Activated effector memory CD4-positive, alpha-beta T cell treated with Interleukin-2 at 50 U/mL for 16 hours (primary cell): Measurements from ENCODE around the gene AK8.

ENCODE experiments used
- DNase-seq: peaks from one replicate; pipeline ENCODE4 v3.0.0-alpha.2; 2020

Gene AK8

DNA sequence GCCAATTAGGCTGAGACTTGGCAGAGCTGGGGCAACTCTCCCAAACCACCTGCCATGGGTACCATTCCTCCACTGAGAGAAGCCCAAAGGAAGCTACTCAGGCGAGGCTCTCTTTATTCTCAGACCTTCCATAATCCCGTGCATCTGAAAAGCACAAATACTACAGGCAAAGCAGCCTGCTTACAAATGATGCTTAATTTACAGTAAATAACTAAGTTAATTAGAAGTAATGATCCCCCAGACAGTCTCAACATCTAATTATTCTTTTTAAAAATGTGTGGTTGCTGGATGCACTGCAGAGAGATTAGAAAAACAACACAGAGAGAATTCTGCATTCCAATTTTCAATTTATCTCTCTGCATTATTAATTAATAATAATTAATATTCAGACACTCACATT is 53.1 kb downstream of the AK8 start:
- DNase-seq: no peak

DNA sequence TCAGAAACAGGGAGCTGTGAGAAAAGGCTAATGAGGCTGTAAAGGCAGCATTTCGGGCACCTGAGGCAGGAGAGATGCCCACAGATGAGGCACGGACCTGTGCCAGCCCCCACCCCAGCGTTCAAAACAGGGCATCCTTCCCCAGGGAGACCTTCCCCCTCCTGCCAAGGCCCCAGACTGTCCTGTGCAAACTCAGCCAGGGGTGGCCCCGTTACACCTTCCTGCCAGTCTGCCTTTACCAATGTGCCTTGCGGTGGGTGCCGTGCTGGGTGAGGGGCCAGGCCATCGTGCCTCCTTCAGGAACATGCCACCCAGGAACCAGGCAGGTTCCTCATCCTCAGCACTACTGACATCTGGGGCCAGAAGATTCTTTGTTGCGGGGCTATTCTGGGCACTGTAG is 53.9 kb downstream of the AK8 start:
- DNase-seq: no peak

DNA sequence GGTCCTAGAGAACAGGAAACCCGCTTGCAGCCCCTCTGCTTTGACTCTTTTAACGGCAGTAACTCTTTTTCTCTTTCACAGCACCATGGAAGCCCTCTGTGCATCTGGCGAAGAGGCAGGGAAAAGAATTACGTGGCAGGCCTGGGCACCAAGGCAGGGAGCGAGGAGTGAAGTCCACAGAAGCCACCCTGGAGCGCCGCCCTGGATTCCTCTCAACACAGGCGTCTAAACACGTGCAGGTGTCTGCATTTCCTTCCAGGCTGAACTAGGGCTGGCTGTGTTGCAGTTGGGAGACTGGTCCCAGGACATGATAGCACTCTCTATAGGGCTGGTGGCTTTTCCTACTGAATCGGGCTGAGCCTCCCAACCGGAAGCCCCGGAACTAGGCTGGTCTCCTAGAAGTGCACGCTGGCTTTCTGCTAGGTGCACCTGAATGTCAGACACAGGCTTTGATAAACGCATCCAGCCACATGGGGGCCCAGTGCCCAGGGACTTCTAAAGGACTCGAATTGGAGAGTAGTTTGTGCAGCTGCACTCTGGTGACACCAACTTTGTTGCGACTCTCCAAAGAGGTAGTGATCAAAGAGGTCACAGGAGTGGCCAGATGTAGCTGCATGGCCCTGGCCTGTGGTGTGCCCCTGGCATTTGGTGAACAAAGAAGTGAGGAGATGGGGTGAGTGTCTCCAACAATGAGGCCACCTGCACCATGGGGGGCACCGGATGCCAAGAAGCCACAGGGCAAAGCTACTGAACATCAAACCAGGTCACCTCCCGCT is 54.5 kb downstream of the AK8 start:
- DNase-seq: no peak

DNA sequence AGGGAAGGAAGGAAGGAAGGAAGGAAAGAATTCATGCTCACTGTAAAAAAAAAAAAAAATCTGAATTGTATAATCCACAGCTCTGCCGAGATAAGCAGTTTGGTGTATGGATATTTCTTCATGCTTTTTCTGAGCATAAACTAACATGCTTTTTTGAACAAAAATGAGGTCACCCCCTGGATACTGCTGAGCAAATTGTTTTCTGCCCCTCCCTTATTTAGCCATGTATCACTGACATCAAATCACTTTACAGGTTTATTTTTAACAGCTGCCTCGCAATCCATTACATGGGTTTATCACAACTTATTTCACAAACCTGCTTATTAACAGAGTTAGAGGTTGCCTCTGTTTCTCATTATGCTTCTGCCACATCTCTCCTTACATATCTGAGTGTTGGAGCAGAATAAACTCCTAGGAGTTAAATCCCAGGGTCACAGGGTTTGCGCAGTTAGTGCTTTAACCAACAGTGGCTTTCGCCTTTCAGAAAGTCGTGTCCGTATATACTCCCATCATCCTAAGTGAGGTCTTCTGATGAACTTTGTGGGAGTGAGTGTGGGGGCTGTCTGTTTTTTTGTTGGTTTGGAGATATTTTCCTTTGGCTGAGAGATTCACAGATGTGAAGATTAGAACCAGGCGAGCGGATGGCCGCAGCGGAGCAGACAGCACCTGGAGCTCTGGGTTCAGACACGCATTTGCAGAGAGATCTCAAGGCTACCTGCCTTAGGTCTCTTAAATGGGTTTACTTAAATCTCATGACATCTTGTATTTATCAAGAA is 57.7 kb downstream of the AK8 start:
- no peak for DNase-seq

DNA sequence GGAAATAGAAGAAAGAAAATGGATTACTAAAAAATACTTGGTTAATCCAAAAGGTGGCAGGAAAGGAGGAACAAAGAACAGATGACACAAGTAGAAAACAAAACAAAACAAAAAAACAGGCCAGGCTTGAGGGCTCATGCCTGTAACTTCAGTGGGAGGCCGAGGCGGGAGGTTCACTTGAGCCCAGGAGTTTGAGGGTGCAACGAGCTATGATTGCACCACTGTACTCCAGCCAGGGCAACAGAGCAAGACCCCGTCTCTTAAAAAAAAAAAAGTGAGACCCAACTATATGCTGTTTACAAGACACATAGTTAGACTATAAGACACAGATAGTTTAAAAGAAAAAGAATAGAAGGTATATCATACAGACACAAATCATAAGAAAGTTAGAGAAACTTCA is 59.5 kb downstream of the AK8 start:
- DNase-seq: no peak

DNA sequence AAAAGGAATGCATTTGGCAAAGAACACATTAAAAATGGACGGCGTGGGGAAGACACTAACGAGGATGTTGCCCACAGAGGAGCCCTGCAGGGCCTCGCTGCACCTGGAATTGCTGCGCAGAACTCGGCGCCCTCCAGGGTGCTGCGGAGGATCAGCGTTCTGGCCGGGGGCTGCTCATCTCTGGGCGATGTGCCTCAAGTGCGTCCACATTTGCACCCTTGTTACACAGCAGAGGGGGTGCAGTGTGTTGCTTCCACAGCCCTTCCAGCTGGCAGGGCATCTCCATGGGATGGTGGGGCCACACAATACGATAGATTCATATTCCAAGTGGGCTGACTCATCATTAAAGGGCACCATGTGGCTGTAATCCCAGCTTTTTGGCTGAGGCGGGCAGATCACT is 63.1 kb downstream of the AK8 start:
- DNase-seq: no peak

DNA sequence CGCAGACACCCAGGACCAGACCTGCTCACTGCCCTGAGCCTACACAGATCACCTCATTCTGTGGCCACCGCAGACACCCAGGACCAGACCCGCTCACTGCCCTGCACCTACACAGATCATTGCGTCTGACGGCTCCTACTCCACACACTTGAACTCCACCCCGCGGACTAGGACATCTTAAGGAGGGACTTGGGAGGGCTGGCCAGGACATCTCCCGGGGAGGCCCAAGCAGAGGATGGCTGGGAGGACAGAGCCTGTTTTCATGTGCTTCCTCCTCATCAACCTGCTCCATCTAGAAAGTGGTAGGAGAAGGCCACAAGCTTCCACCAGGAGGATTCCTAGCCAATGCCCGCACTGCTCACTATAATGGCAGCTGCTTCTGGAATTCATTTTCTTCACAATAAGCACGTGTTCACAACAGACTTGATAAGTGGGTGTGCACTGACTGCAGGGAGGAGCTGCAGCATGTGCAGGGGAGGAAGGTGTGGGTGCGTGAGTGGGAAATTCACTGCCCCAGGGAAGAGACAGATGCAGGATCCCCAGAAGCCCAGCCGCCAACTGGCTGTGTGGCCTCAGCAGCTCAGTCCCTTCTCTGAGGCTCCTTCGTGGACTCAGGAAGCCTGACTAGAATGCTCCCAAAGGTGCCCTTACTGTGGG is 64.8 kb downstream of the AK8 start:
- DNase-seq: no peak

DNA sequence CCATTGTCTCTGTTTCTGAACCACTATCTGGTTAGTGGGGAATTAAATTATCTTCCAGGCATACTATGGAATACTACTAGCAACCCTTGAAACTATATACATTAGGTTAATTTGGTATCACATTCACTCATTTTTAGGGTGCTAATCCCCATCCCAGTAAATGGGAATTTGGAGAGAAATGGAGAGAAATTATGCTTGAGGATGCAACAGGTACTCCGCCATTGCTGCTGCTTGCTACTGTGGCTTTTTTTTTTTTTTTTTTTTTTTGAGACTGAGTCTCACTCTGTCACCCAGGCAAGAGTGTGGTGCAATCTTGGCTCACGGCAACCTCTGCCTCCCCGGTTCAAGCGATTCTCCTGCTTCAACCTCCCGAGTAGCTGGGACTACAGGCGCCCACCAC is 66.1 kb downstream of the AK8 start:
- no peak for DNase-seq

DNA sequence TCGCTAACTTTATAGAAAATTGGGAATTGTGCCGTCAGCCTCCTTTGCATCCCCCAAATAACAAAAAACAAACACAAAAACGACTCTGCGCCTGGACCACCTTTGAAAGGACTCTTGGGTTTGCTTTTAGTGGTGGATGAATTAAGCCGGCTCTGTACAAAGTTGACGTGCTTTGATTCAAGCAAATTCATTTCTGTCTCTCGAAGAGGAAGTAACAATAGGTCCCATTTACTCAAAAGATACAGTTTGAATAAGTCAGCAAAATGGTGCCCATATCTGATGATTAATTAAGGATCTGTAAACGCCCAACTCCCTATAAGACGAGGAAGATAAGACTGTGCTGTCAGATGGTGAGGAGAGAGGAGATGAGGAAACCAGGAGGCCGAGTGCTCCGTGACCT is 67.8 kb downstream of the AK8 start:
- no peak for DNase-seq

DNA sequence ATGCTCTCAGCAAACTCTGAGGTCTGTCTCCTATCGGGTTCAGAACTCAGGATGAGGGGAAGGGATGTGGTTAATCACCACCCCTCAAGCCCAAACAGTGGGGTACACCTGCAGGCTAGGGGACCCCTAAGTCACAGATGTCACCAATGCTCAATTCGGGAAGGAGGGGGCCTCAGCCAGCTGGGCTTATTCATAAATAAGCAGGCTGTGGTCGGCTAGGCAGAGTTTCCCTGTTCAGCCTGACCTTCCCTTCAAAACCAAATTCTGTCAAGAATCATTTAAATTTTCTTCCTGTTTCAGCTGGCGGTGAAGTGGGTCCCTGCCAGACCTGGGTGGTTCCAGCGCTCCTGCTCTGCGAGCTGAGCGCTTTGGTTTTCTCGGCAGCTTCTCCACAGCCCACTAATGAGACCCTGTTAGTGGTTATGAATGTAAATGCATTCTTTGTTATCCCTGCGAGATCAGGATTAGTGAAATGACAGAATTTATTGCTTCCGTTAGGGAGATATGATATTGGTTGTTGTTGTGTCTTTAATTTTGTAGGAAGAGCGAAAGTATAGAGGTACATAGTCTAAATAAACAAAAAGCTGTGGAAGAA is 68.3 kb downstream of the AK8 start:
- no peak for DNase-seq

DNA sequence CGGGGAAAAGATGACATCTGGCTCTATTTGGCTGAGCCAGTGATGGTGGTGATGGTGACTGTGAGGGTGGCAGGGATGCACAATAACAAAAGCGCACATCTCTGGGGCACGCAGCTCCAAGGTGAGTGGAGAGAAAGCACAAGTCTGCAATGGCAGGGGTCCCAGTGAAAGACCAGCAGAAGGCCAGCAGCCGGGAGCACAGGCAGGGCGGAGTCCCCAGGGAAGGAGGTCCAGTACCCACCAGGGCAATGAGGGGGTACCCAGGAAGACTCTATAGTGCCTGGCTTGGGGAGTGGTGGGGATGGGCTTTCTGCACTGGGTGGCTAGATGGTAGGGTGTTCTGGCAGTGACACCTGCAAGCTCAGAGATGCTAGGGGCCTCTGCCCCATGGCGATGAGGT is 69.4 kb downstream of the AK8 start:
- DNase-seq: no peak

DNA sequence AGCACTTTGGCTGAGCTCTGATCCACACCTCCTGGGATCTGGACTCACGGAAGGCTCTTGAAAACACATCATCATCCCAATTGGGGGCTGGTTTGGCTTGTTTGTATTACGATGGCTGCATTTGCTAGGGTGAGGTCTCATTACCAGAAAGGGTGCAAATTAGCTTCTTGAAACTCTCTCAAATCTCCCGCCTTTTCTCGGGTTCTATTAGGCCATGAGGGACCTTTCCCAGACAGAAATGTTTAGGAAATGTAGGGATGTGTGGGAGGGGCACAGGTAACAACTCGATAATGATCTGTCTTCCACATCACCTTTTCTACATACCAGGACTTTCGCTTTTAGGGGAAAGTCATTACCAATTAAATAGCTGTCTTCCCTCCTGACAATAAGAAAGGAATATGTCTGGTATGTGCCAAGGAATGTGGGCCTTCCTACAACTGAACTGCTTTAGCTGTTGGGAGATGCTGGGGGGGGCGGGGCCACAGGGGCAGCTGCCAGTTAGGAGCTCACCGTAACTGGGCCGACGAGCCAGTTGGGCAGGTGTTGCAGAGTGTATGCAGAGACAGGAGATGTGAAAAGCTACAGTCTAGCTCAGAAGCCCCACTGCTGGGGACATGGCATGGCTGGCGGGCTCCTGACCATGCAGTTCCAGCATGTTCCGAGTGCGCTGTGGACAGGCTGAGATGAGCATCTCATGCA is 71.2 kb downstream of the AK8 start:
- DNase-seq: no peak

DNA sequence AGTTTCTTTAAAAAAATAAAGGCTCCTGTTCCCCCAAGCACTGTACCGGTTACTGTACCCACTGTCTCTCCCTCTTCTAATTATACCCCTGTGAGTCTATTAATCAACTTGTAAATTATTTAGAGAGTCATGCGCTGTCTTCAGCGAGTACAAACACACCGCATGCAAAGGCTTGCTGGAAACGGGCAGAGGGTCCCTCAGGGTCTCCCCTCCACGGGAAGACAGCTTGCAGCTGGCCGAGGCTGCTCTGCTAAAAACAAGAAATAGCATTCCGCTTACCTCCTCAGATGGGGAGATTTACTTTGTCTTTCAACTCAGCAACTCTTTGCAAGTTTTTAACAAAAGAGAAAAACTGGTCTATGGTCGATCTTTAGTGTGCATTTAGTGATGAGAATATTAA is 71.8 kb downstream of the AK8 start:
- DNase-seq: no peak

DNA sequence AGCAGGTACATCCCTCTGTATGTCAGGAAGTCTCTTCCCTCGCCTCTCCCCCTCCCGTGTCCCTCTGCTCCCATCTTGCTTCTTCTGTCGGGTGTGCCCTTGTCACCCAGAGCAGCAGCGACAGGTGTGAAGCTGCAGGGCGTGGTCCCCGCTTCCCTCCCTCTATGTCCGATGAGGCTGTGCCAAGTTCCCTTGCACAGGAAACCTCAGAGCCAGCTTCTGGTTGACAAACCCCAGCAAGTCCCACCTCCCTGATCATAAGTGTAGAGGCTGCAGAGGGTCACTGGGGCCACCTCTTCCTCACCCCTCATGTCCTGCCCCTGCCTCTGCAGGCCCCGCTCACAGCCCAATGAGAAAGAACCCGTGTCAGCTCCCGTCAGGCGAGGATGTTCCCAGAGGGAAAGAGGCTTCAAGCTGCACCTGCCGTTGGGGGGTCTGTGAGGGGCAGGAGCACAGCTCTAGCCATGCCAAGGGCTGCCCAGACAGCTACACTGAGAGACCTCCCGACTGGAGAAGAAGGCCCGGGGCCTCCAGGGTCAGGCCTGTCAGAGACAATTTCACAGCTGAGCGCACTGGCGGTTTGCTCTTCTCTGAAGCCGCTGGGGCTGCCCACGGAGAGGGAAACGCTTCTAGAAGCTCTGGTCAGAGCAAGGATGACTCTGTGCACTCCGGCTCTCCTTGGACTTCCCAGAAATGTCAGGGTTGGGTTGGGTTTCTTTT is 73.3 kb downstream of the AK8 start:
- DNase-seq: no peak

DNA sequence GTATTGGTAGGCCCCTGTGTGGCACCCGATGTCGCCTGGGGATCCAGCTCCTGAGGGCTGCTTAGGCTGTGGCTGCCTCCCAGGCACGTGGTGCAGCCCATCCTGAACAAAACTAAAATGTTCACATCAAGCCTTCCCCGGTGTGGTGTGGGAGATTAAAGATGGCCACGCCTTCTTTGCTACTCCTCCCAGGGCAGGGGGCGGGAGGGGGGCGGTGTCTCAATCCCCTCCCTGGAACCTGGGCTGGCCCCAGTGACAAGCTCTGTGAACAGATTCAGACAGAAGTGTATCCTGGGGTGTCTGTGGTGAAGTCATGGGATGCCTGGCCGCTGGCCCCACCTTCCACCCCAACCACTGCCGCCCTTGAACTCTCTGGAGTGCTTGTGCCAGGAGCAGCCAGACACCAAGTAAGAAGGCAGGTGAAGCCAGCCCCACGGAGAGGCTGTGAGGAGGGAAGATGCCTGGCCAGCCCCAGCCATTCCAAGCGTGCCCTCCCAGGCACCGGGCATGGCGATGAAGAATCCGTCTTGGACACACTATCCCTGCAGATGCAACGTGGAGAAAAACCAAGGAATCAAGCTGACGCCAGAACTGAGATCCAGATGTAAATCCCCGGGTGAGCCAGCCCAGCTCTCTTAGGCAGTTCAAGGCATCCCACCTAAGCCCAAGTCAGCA is 75.8 kb downstream of the AK8 start:
- DNase-seq: no peak

DNA sequence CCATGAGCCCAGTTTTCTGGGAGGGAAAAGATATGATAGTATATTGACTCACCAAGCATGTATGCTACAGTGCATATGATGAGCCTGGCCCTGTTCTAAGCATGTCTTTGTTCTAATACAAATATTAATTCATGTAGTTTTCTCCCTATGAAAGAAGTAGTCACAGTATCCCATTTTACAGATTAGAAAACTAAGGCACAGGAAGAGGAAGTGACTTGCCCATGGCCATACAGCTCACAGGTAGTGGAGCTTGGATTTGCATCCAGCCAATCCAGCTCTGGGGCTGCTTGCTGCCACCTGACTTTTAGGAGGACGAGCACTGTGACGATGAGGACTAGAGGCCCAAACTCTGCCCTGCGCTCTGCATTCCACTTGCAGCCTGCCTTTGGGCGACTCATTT is 76.4 kb downstream of the AK8 start:
- no peak for DNase-seq

DNA sequence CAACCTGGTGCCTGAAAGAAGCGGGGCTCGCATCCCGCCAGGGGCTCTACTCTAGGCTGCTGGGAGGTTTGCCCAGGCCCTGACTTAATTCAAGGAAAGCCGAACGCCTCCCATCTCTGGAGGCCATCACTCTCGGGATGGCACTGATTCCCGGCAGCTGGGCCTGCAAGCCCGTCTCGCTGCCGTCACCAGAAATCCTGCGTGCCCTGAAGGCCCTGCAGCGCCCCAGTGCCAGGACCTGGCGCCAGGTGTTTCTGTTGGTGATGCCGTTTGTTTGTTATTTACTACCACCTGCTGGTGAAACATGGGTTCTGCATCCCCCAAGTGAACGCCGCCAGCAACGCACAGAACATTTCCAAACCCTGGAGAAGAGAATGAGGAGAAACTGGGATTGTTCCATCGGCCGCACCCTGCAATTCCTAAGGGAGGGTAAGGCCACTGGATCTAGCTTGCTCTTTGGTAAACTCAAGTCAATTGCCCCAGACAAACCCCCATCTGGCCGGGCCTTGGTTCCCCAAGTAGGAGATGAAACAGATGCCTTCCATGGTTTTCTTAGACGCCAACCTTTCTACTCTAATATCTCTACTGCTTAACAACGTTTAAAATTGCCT is 77.9 kb downstream of the AK8 start:
- DNase-seq: peak; percentile 43

DNA sequence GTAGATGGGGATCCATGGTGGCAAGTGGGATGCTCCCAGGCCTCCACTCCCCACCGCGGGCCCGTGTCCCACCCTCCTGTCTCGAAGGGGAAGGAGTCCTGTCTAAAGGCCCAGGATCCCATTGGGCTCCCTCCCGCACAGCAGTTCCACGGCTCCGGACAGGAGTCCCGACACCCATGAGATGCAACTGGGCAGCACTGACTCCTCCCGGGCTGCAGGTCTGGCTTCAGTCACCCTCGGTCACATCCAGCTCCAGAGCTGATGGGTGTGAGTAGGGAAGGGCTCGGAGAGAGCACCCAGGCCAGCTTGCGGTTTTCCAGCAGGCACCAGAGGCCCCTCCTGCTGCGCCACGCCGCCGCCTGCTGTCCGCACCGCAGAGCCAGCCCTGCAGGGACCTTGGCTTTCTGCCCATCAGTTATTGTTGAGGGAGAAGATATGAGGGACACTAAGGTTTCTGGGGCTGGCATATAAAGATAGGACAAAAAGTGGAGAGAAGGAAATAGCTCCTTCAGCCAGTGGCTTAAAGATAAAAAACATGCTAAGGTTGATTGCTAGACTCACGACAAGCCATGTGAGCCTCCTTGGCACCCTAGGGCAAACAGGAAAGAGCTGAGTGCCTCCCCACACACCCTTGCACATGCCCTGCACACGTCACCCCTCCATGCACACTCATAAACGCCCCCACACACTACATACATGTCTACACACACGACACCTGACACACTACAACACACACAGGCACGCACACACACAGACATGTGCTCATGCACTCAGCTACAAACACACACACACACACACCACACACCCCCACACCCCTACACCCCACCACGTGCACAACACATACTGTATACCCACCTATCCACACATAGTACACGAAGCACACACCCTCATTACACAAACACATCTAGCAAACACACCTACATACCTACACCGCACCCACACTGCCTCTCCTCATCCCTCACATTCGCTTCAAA is 79.0 kb downstream of the AK8 start:
- DNase-seq: no peak

DNA sequence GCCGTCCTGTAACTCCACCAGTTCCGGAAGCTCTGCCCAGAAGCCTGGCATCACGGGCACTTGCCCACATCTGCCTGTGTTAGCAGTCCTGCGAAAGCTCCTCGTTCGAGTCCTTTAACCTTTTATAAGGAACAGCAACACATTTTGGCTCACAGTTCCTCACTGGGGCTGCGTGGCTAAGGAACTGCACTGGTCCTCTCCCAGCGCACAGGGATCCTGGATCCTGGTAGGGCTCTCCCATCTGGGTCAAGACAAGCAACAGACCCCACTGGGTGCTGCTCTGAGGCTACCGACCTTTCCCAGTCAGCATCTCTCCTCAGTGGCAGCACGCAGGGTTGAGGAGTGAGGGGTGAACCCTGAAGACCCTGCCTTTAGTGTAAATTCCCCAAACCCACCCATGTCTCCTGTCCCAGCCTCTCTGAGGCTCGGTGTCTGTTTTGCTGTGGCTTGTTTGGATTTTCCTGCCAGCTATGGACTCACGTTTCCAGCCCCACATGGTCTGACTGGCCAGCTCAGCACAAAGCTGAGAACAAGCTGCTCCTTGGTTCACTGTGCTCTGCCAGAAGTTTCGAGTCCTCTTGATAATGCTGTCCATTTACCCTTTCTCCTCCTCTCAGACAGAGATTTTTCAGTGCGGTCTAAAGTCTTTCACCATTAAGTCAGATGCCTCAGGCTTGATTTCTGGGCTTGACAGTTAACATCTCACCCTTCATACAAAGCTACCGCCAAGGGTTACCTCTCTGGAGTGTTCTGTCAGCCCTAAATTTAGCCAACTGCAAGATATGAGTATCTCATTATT is 80.0 kb downstream of the AK8 start:
- no peak for DNase-seq
